Neuron (in vitro differentiated cells): ENCODE data around the gene C3orf49.

Experiments
- H2AFZ ChIP-seq: one replicate; pipeline ENCODE4 v1.6.1; 2013; ENCODE audit warnings: low read depth, mild to moderate bottlenecking, inconsistent platforms, low read length, moderate library complexity
- H3K27me3 ChIP-seq: one replicate; pipeline ENCODE4 v1.6.1; 2013; ENCODE audit warnings: low read length; ENCODE audit not compliant: insufficient read depth
- H3K36me3 ChIP-seq: one replicate; pipeline ENCODE4 v1.6.1; 2013; ENCODE audit warnings: low read length; ENCODE audit not compliant: insufficient read depth
- H3K4me1 ChIP-seq: one replicate; pipeline ENCODE4 v1.6.1; 2013; ENCODE audit warnings: low read length; ENCODE audit not compliant: insufficient read depth
- H3K4me3 ChIP-seq: 2 replicates; pipeline ENCODE4 v1.5.1; 2013; ENCODE audit warnings: mild to moderate bottlenecking, low read length, moderate library complexity
- H3K9me3 ChIP-seq: one replicate; pipeline ENCODE4 v1.6.1; 2013; ENCODE audit warnings: low read length

Gene C3orf49

GRCh38 chr3:63819151-63819398, at the start of gene C3orf49:
Gene C3orf49 (plus strand): TSS chr3:63819299. CDS start chr3:63819472, 173 bp downstream.
- Histone ChIP-seq H3K36me3 (no peaks in the 10 kb centered on the region), H3K27me3 (no peaks in the 10 kb centered on the region), H3K4me3 (no peak within 1 kb of the TSS), H2AFZ (no peak within 1 kb of the TSS), H3K9me3 (no peaks in the 10 kb centered on the region), H3K4me1 (peaks cover 6% of the 10 kb centered on the region)

- Histone ChIP-seq H3K36me3 (no peaks in the 10 kb centered on the region), H2AFZ (no peak overlapping the region), H3K27me3 (no peaks in the 10 kb centered on the region), H3K9me3 (no peaks in the 10 kb centered on the region), H3K4me1 (no peaks in the 10 kb centered on the region), H3K4me3 (no peak overlapping the region)
Observed at GRCh38 chr3:63774781-63775180, 44.3 kb upstream of the C3orf49 start.

- H3K4me1 ChIP-seq, result no peaks in the 10 kb centered on the region
- no peak overlapping the region for H2AFZ ChIP-seq
- H3K9me3 ChIP-seq, result no peaks in the 10 kb centered on the region
- H3K4me3 ChIP-seq, result no peak overlapping the region
- H3K36me3 ChIP-seq, result no peaks in the 10 kb centered on the region
- no peaks in the 10 kb centered on the region for H3K27me3 ChIP-seq
Observed at GRCh38 chr3:63779227-63779626, 39.9 kb upstream of the C3orf49 start.

- Histone ChIP-seq H3K27me3 (no peaks in the 10 kb centered on the region), H3K36me3 (no peaks in the 10 kb centered on the region), H3K4me3 (no peak overlapping the region), H3K9me3 (no peaks in the 10 kb centered on the region), H2AFZ (no peak overlapping the region), H3K4me1 (no peaks in the 10 kb centered on the region)
Observed at GRCh38 chr3:63791974-63792373, 27.1 kb upstream of the C3orf49 start.

- no peaks in the 10 kb centered on the region for H3K9me3 ChIP-seq
- H3K4me3 ChIP-seq, result no peak overlapping the region
- H3K36me3 ChIP-seq, result no peaks in the 10 kb centered on the region
- H3K27me3 ChIP-seq, result no peaks in the 10 kb centered on the region
- no peak overlapping the region for H2AFZ ChIP-seq
- peaks cover 3% of the 10 kb centered on the region for H3K4me1 ChIP-seq
Observed at GRCh38 chr3:63795438-63795837, 23.7 kb upstream of the C3orf49 start.

GRCh38 chr3:63798544-63798943, 20.6 kb upstream of the C3orf49 start:
- Histone ChIP-seq H3K9me3 (no peaks in the 10 kb centered on the region), H3K4me1 (peaks cover 3% of the 10 kb centered on the region), H3K4me3 (no peak overlapping the region), H3K36me3 (no peaks in the 10 kb centered on the region), H2AFZ (no peak overlapping the region), H3K27me3 (no peaks in the 10 kb centered on the region)

GRCh38 chr3:63798949-63799348, 20.1 kb upstream of the C3orf49 start:
- Histone ChIP-seq H3K9me3 (no peaks in the 10 kb centered on the region), H3K36me3 (no peaks in the 10 kb centered on the region), H3K4me1 (peaks cover 3% of the 10 kb centered on the region), H2AFZ (no peak overlapping the region), H3K4me3 (no peak overlapping the region), H3K27me3 (no peaks in the 10 kb centered on the region)

GRCh38 chr3:63800097-63800496, 19.0 kb upstream of the C3orf49 start:
- Histone ChIP-seq H3K4me1 (peaks cover 3% of the 10 kb centered on the region), H3K27me3 (no peaks in the 10 kb centered on the region), H3K9me3 (no peaks in the 10 kb centered on the region), H2AFZ (no peak overlapping the region), H3K4me3 (no peak overlapping the region), H3K36me3 (no peaks in the 10 kb centered on the region)

- H3K9me3 ChIP-seq, result no peaks in the 10 kb centered on the region
- no peaks in the 10 kb centered on the region for H3K27me3 ChIP-seq
- H3K36me3 ChIP-seq, result no peaks in the 10 kb centered on the region
- no peak overlapping the region for H3K4me3 ChIP-seq
- H3K4me1 ChIP-seq, result peaks cover 2% of the 10 kb centered on the region
- H2AFZ ChIP-seq, result no peak overlapping the region
Observed at GRCh38 chr3:63803911-63804310, 15.2 kb upstream of the C3orf49 start.

GRCh38 chr3:63807961-63808565, 11.0 kb upstream of the C3orf49 start:
- H3K36me3 ChIP-seq, result no peaks in the 10 kb centered on the region
- no peak overlapping the region for H3K4me3 ChIP-seq
- no peak overlapping the region for H2AFZ ChIP-seq
- H3K4me1 ChIP-seq, result no peaks in the 10 kb centered on the region
- H3K9me3 ChIP-seq, result no peaks in the 10 kb centered on the region
- H3K27me3 ChIP-seq, result no peaks in the 10 kb centered on the region

- H3K9me3 ChIP-seq, result no peaks in the 10 kb centered on the region
- no peaks in the 10 kb centered on the region for H3K36me3 ChIP-seq
- H3K4me3 ChIP-seq, result no peak overlapping the region
- no peaks in the 10 kb centered on the region for H3K27me3 ChIP-seq
- H3K4me1 ChIP-seq, result no peaks in the 10 kb centered on the region
- no peak overlapping the region for H2AFZ ChIP-seq
Observed at GRCh38 chr3:63808633-63809032, 10.5 kb upstream of the C3orf49 start.

- no peaks in the 10 kb centered on the region for H3K36me3 ChIP-seq
- peaks cover 4% of the 10 kb centered on the region for H3K4me1 ChIP-seq
- no peaks in the 10 kb centered on the region for H3K27me3 ChIP-seq
- no peak overlapping the region for H3K4me3 ChIP-seq
- H3K9me3 ChIP-seq, result no peaks in the 10 kb centered on the region
- no peak overlapping the region for H2AFZ ChIP-seq
Observed at GRCh38 chr3:63809607-63810006, 9.5 kb upstream of the C3orf49 start.

- Histone ChIP-seq H3K4me3 (no peak overlapping the region), H3K9me3 (no peaks in the 10 kb centered on the region), H3K4me1 (peaks cover 6% of the 10 kb centered on the region), H2AFZ (no peak overlapping the region), H3K36me3 (no peaks in the 10 kb centered on the region), H3K27me3 (no peaks in the 10 kb centered on the region)
Observed at GRCh38 chr3:63814237-63814636, 4.9 kb upstream of the C3orf49 start.

GRCh38 chr3:63817225-63817624, 1.9 kb upstream of the C3orf49 start:
- peaks cover 6% of the 10 kb centered on the region for H3K4me1 ChIP-seq
- no peak overlapping the region for H2AFZ ChIP-seq

More at GRCh38 chr3:63817225-63817624, 1.9 kb upstream of the C3orf49 start:
- no peak overlapping the region for H3K4me3 ChIP-seq
- no peaks in the 10 kb centered on the region for H3K9me3 ChIP-seq
- H3K36me3 ChIP-seq, result no peaks in the 10 kb centered on the region
- H3K27me3 ChIP-seq, result no peaks in the 10 kb centered on the region
